Prostate gland (tissue), 2 donors: Measurements from ENCODE around the gene SLC12A5. TPM values are rescaled to one million over a fixed set of nuclear protein-coding genes. Genes with fewer than 3 reads are reported as not detected.

Source experiments
- DNase-seq: peaks from one replicate; pipeline ENCODE4 v3.0.0-alpha.2; 2019; ENCODE audit warnings: low spot score
- H3K27ac ChIP-seq, 2 donors: fragments of 200-600 bp; sonication (generic); 2 replicates each; pipeline ENCODE4 v1.5.1; 2017 to 2019
- H3K27me3 ChIP-seq: fragments of 200-600 bp; sonication (generic); replicated peaks from 2 replicates; pipeline ENCODE4 v1.5.1; 2019; ENCODE audit not compliant: insufficient read depth
- H3K36me3 ChIP-seq, 2 donors: fragments of 200-600 bp; sonication (generic); 1 replicate in 1 of 2; 2 replicates in 1 of 2; pipeline versions ENCODE4 v1.5.1 to v1.8.1; 2017 to 2019
- H3K4me1 ChIP-seq: fragments of 200-600 bp; sonication (generic); replicated peaks from 2 replicates; pipeline ENCODE4 v1.5.1; 2019
- H3K4me3 ChIP-seq, 2 donors: fragments of 200-600 bp; sonication (generic); 2 replicates each; pipeline ENCODE4 v1.5.1; 2017 to 2019
- H3K9me3 ChIP-seq: fragments of 200-600 bp; sonication (generic); 2 replicates; pipeline ENCODE4 v1.5.1; 2017
- CTCF ChIP-seq, 4 experiments: fragments of 200-600 bp in 2 of 4; fragments of 450-650 bp in 2 of 4; sonication (generic) in 2 of 4; IDR thresholded peaks; 1 replicate in 3 of 4; 2 replicates in 1 of 4; pipeline ENCODE4 v1.5.1; 2016 to 2019; ENCODE audit warnings: antibody characterized with exemption in 4 of 4, mild to moderate bottlenecking in 2 of 4, moderate library complexity in 2 of 4
- POLR2A ChIP-seq: fragments of 450-650 bp; IDR thresholded peaks from one replicate; pipeline ENCODE4 v1.6.1; 2016; ENCODE audit warnings: antibody characterized with exemption, mild to moderate bottlenecking
- POLR2AphosphoS5 ChIP-seq: sonication (generic); formaldehyde crosslinking; IDR thresholded peaks from one replicate; pipeline ENCODE4 v1.6.1; 2017; ENCODE audit warnings: antibody characterized with exemption
- WGBS: methylation state at CpG from one replicate; pipeline ENCODE4 v1.1.5; 2018; 5-methylcytosine and 5-hydroxymethylcytosine counted together
- intact Hi-C: fragments of 100-400 bp; cut with DNase I; formaldehyde crosslinking; loops from one replicate; pipeline ENCODE4 v1.14.2; 2022
- total RNA-seq, 2 donors: library from RNA; depleted of rRNA; stranded (reverse); fragments of >200 nt; gene quantifications; one replicate each; pipeline ENCODE4 v1.1.0, GENCODE V29; 2016

SLC12A5 gene
- total RNA-seq, 2 donors from 2014 or later, result 3.6 TPM; not detected in 1

GRCh38 chr20:46012921-46013320, 16.1 kb upstream of the SLC12A5 start:
- intact Hi-C loops, result no loop called here
- Histone ChIP-seq H3K27me3 (peaks cover 28% of the 10 kb centered on the region), H3K4me3 (no peak overlapping the region), H3K27ac (no peak overlapping the region), H3K36me3 (no peaks in the 10 kb centered on the region), H3K9me3 (no peaks in the 10 kb centered on the region), H3K4me1 (no peaks in the 10 kb centered on the region)
- 64% methylated on average over 10 of the region's 10 CpGs for WGBS
- DNase-seq, result no peak
- no peak for TF ChIP-seq POLR2A

GRCh38 chr20:46013322-46013828, 15.6 kb upstream of the SLC12A5 start:
- H3K27ac ChIP-seq, result no peak overlapping the region
- H3K4me1 ChIP-seq, result no peaks in the 10 kb centered on the region
- no peaks in the 10 kb centered on the region for H3K36me3 ChIP-seq
- H3K9me3 ChIP-seq, result no peaks in the 10 kb centered on the region
- peaks cover 29% of the 10 kb centered on the region for H3K27me3 ChIP-seq
- WGBS, result 9% methylated on average over 27 of the region's 29 CpGs
- DNase-seq, result no peak
- intact Hi-C loops, result no loop called here
- no peak overlapping the region for H3K4me3 ChIP-seq
- TF ChIP-seq POLR2AphosphoS5, result no peak
- TF ChIP-seq CTCF (IDR thresholded peaks at IDR 0.05), result no peak
- no peak for TF ChIP-seq POLR2A

GRCh38 chr20:46013829-46014516, 15.0 kb upstream of the SLC12A5 start:
- no peak for DNase-seq
- Histone ChIP-seq H3K9me3 (no peaks in the 10 kb centered on the region), H3K27ac (no peak overlapping the region), H3K27me3 (peaks cover 33% of the 10 kb centered on the region), H3K36me3 (no peaks in the 10 kb centered on the region), H3K4me1 (no peaks in the 10 kb centered on the region), H3K4me3 (no peak overlapping the region)
- 3% methylated on average over 47 of the region's 67 CpGs for WGBS
- TF ChIP-seq CTCF (IDR thresholded peaks at IDR 0.05), result peak; percentile 49 to 72 (median 57)
- TF ChIP-seq POLR2AphosphoS5, result no peak
- intact Hi-C loops, result no loop called here

DNA sequence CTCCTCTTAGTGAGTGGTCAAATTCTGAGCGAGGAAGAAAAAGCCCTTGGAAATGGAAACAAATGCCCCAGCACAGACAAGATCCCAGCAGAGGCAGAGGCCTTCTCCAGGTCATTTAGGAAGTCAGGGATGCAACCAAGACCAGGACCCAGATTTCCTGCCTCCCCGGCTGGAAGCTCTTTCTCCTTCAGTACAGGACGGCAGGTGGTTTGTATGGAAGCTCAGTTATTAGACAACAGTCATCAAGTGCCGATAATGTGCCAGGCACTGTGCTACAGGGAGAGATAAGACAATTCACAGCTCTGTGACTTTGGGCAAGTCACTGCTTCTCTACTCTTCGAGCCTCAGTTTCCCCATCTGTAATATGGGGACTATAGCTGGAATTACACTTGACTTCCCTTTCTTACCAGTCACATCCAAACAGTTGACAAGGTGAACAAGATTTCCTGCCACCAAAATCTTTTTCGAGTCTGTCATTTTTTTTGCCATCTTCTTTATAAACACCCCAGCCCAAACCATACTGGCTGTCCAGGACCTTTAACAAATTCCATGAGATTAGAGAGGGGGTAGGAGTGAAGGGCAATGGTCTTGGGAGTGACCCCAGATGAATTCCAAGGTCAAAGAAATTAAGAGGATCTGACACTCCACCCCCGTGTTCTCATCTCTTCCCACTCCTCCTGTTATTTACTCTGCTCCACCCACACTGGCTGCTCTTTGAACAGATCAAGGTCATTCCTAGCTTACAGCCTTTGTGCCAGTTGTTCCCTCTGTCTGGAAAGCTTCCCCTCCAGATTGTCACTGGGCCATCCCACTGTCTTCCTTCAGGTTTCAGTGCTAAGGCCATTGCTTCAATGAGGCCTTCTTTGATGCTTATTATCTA, 14.3 kb upstream of the SLC12A5 start:
- Histone ChIP-seq H3K4me1 (no peaks in the 10 kb centered on the region), H3K9me3 (no peaks in the 10 kb centered on the region), H3K36me3 (no peaks in the 10 kb centered on the region), H3K27ac (no peak overlapping the region), H3K4me3 (no peak overlapping the region), H3K27me3 (peaks cover 33% of the 10 kb centered on the region)
- TF ChIP-seq CTCF (IDR thresholded peaks at IDR 0.05) (no peak), POLR2AphosphoS5 (no peak), POLR2A (no peak)
- intact Hi-C loops, result no loop called here
- no peak for DNase-seq
- WGBS, result 63% methylated on average over 7 of the region's 7 CpGs

- Histone ChIP-seq H3K36me3 (no peaks in the 10 kb centered on the region), H3K27ac (no peak overlapping the region), H3K9me3 (no peaks in the 10 kb centered on the region), H3K4me1 (no peaks in the 10 kb centered on the region), H3K4me3 (no peak overlapping the region), H3K27me3 (peaks cover 30% of the 10 kb centered on the region)
- WGBS, result 69% methylated on average over 4 of the region's 4 CpGs
- no peak for TF ChIP-seq POLR2A
- no peak for TF ChIP-seq CTCF (IDR thresholded peaks at IDR 0.05)
- no peak for TF ChIP-seq POLR2AphosphoS5
- intact Hi-C loops, result no loop called here
- no peak for DNase-seq
Observed at GRCh38 chr20:46017272-46017671, 11.7 kb upstream of the SLC12A5 start.
